ENCODE measurements around the gene LRBA.
A peak's percentile ranks its signal among the peaks of the same experiment; 100 is the strongest.
"Not testable (repeated sequence)": the region's sequence is repeated elsewhere in the genome, so short reads cannot be mapped to it uniquely, and the experiment has no call there.

The LRBA gene

GRCh38 chr4:150722908-150723362, 292.1 kb downstream of the LRBA start:
- peak; percentile 6 for DNase-seq

DNA sequence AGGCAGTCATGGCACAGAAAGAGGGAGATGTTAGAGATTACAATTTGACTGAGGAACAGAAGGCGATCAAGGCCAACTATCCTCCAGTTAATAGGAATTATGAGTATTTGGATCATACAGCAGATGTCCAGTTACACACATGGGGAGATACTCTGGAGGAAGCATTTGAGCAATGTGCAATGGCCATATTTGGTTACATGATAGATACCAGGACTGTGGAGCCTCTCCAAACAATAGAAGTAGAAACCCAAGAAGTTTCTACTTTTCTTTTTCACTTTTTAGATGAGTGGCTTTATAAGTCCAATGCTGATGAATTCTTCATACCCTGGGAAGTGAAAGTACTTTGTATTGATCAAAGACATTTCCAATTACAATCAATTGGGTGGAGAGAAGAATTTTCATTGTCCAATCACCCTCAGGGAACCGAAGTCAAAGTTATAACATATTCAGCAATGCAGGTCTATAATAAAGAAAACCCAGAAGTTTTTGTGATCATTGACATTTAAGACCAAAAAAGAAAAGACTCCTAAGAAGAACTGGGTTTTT, 294.0 kb downstream of the LRBA start:
- peak; percentile 55 for DNase-seq

DNA sequence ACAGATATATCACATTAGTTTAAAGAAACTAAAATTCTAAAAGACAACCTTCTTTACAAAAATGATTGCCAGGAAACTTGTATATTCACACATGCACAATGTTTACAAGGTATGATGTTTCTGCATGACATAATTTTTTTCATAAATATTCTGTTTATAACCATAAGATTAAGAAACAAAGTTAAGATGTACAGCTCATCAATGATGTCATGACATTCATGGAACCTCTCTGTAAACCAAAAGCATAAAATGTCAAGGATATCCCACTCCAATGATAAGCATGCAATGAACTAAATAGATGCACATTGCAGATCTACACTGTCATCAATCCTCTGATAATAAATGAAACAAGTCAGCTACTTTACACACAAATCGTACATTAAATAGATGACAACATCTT, 297.1 kb downstream of the LRBA start:
- no peak for DNase-seq

DNA sequence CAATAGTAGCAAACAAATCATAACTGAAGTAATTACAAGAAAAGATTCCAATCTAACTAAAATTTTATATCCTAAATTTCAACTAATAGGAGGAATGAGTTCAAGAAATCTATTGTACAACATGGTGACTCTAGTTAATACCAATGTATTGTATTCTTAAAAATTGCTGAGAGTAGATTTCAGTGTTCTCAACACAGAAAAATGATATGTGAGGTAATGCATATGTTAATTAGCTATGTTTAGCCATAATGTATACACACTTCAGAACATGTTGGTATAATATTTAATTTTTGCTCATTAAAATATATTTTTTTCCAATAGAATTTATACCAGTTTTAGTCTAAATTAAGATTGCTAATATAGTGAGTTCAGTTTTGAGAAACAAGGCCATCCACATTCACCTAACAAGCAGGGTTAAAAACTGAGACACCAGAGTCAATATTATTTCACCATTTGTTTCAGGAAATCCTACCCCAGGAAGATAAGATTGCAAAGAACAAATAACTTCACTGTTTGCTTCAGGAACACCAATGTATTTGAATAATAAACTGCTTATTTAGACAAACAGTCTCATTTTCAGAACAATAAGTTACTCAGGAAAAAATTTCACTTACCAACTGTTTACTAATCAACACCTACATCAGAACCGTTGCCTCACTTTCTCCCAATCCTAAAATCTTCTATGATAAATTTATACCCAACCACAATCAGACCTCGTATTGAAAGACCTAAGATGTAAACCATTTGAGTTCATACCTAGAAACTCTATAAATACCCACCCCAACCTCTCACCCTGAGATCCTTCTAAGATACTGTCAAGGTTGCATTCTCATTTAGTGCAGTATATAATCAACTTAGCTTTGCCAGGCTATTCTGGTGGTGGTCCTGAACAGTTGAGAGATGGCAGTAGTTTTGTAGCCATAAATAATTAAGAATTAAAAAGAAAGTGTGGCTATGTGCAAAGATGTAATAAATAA, 300.3 kb downstream of the LRBA start:
- no peak for DNase-seq

DNA sequence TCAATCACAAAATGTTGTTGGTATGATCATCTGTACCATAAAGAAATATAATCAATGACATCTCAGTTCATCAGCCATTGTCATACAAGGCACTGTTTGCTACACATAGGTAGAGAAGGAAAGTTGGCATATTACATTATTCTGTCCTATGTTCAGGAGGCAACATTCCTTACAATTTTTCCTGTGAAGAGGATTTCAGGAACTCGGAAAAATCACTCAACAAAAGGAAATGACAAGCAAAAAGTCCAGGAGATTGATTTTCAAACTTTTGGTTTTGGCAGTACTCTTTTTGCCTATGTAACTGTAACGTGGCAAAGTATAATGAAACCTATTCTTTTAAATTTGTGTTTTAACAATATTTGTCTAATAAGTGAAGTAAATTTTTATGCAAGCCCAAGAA, 301.8 kb downstream of the LRBA start:
- no peak for DNase-seq

- DNase-seq, result no peak
These were observed 304.2 kb downstream of the LRBA start for GRCh38 chr4:150710770-150711375.

DNA sequence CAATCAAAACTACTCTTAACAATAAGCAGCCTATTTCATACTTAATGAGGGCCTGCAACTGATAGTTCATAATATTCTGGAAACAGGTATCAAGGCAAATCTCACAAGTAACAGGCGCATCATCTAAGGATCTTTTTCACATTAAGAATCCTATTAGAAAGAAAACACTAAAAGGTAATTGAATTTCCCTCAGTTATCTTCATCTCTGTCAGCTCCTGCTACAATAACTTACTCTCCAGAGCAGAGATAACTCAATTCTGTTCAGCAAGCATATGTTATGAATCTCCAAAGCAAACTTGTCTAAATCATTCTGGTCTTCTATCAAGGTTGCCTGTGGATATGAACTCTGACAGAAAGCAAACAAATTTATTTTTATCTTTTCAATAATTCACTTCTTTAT, 307.1 kb downstream of the LRBA start:
- DNase-seq, result no peak

- DNase-seq, result no peak
These were observed 315.5 kb downstream of the LRBA start for GRCh38 chr4:150699599-150699998.

- DNase-seq, result no peak
These were observed 319.9 kb downstream of the LRBA start for GRCh38 chr4:150695162-150695561.

GRCh38 chr4:150694438-150694837, 320.6 kb downstream of the LRBA start:
- no peak for DNase-seq

- no peak for DNase-seq
These were observed 331.2 kb downstream of the LRBA start for GRCh38 chr4:150683775-150684350.

DNA sequence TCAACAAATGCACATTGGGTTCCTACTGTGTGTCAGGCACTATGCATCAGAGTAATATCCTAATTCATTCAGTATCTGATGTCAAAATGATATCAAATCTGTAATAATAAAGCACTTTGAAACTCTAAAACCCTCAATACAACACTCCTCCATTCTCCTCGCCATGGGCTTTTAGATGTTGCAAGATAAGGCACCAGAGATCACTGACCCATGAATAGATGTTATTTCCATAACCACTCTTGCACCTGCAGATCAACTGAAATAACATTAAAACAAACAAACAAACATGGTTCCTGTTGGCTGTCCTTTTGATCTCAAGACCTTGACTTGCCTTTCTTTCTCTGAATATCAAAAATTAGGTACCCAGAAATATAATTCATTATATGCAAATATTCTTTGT, 333.0 kb downstream of the LRBA start:
- DNase-seq, result no peak

DNA sequence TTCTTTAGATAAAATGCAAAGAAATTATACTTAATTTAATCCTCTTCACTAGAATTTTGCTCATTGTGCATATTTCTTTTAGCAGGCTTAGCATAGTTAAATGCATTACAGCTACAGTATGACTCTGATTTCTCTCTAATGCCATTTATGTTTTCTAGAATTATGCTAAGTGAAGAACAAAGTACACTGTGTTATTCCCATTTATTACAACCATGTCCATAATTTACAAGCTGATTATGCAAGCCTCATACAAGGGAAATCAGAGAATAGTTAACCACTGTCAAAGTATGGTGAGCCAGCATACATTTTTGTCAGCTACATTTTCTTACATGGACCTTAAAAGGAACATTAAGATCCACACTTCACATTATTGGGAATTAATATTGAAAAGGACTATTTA, 334.0 kb downstream of the LRBA start:
- no peak for DNase-seq

DNA sequence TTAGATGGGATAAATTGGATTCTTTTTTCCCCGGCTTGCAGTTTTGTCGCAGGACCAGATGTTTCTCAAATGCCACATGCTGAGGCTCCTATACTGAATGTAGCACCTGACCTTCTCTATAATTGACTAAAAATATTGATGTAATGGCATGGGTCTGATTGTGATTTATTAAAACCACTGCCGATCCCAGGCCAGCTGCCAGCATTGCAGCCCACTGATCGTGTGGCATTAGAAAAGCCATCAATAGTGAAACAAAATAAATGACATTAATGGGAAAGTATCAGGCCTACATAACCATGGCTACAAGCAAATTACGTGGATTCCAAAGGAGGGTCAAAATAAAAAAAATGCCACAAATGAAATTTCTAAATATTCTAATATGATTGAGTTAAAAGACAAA, 334.4 kb downstream of the LRBA start:
- peak; percentile 36 for DNase-seq

- no peak for DNase-seq
These were observed 335.2 kb downstream of the LRBA start for GRCh38 chr4:150679765-150680343.

GRCh38 chr4:150679018-150679764, 335.9 kb downstream of the LRBA start:
- DNase-seq, result no peak

DNA sequence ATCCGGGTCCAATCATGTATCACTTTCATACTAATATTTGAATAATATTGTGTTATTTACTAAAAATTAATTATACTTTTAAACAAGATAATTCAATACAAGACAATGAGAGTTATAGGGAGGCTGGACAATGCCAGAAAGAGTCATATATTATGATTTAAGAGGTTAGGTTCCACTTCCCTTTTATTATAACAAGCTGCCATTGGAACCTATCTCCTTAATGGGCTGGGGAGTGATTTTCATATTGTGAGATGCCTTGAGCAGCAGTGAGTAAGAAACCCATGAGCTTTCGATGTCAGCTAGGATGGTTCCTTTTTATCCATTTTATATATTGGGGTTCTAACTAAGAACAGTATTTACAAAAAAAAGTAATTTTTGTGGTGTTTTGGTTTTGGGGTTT, 341.3 kb downstream of the LRBA start:
- no peak for DNase-seq

GRCh38 chr4:150668824-150669223, 346.3 kb downstream of the LRBA start:
- no peak for DNase-seq

GRCh38 chr4:150664935-150665334, 350.1 kb downstream of the LRBA start:
- no peak for DNase-seq

GRCh38 chr4:150662686-150663085, 352.4 kb downstream of the LRBA start:
- DNase-seq, result no peak

DNA sequence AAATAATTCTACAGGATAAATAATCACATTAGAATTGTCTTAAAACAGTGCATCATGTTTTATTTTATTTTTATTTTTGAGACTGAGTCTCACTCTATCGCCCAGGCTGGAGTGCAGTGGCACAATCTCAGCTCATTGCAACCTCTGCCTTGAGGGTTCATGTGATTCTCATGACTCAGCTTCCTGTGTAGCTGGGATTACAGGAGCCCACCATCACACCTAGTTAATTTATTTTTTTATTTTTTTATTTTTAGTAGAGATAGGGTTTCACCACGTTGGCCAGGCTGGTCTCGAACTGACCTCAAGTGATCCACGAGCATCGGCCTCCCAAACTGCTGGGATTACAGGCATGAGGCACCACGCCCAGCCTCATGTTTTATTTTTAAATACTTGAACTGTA, 353.5 kb downstream of the LRBA start:
- not testable (repeated sequence) for DNase-seq

DNA sequence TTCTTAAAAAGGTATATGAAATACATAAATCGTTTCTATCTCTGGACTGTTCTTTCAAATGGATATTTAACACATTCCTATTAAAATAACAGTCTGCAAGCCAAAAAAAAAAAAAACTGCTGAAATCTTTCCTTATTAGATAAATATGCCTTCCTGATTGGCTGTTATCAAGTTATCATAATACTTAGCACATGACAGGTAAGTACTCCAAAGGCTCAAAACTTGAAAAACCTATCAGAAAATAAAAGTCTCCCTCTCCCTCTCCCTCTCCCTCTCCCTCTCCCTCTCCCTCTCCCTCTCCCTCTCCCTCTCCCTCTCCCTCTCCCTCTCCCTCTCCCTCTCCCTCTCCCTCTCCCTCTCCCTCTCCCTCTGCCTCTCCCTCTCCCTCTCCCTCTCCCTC, 356.8 kb downstream of the LRBA start:
- not testable (repeated sequence) for DNase-seq
